Gastroesophageal sphincter (tissue), 4 donors: ENCODE measurements around the gene SIPA1. TPM values are rescaled to one million over a fixed set of nuclear protein-coding genes. Genes with fewer than 3 reads are reported as not detected.

Experiments used
- ATAC-seq: fragments of 150-250 bp; one replicate; pipeline ENCODE4 v1.9.1; 2016; ENCODE audit warnings: mild to moderate bottlenecking, moderate library complexity
- H3K27ac ChIP-seq, 4 donors: fragments of 200-600 bp; sonication (generic) in 3 of 4; 1 replicate in 3 of 4; 2 replicates in 1 of 4; pipeline ENCODE4 v1.5.1; 2016 to 2019
- H3K27me3 ChIP-seq: fragments of 200-600 bp; sonication (generic); one replicate; pipeline ENCODE4 v1.5.1; 2019
- H3K36me3 ChIP-seq, 2 donors: fragments of 200-600 bp; sonication (generic); one replicate each; pipeline ENCODE4 v1.5.1; 2019; ENCODE audit warnings: control low read depth in 1 of 2
- H3K4me1 ChIP-seq, 3 donors: fragments of 200-600 bp; sonication (generic); 1 replicate in 2 of 3; 2 replicates in 1 of 3; pipeline ENCODE4 v1.5.1; 2016 to 2019; ENCODE audit warnings: control low read depth in 2 of 3
- H3K4me3 ChIP-seq, 2 donors: fragments of 200-600 bp; sonication (generic); one replicate each; pipeline ENCODE4 v1.5.1; 2019; ENCODE audit warnings: mild to moderate bottlenecking in 1 of 2, moderate library complexity in 1 of 2
- H3K9me3 ChIP-seq, 3 donors: fragments of 200-600 bp; sonication (generic); one replicate each; pipeline ENCODE4 v1.5.1; 2017 to 2019; ENCODE audit warnings: control low read depth in 2 of 3
- EP300 ChIP-seq: sonication (generic); formaldehyde crosslinking; IDR thresholded peaks from one replicate; pipeline ENCODE4 v1.6.1; 2017; ENCODE audit warnings: antibody characterized with exemption, mild to moderate bottlenecking
- POLR2A ChIP-seq, 2 donors: fragments of 450-650 bp; IDR thresholded peaks; one replicate each; pipeline ENCODE4 v1.6.1; 2017; ENCODE audit warnings: antibody characterized with exemption in 2 of 2, mild to moderate bottlenecking in 2 of 2, moderate library complexity in 1 of 2
- POLR2AphosphoS5 ChIP-seq: sonication (generic); formaldehyde crosslinking; IDR thresholded peaks from one replicate; pipeline ENCODE4 v1.6.1; 2017; ENCODE audit warnings: antibody characterized with exemption
- WGBS, 2 donors: methylation state at CpG; one replicate each; pipeline ENCODE4 v1.1.5; 2018; ENCODE audit warnings: low coverage in 1 of 2; 5-methylcytosine and 5-hydroxymethylcytosine counted together
- total RNA-seq, 4 donors: library from RNA; depleted of rRNA; stranded (reverse); fragments of >200 nt; gene quantifications; one replicate each; pipeline ENCODE4 v1.1.0, GENCODE V29; 2016
- TF ChIP-seq, protein P1 (sequence below), 4 experiments: fragments of 200-600 bp in 2 of 4; fragments of 450-650 bp in 2 of 4; sonication (generic) in 1 of 4; IDR thresholded peaks; one replicate each; pipeline ENCODE4 v1.5.1; 2017 to 2019; ENCODE audit warnings: antibody characterized with exemption in 4 of 4, mild to moderate bottlenecking in 2 of 4, moderate library complexity in 2 of 4

Gene SIPA1
- total RNA-seq, 4 donors from 2014 or later, result 32.9 to 45.0 (median 38.3) TPM

- no peaks in the 10 kb centered on the region for H3K9me3 ChIP-seq
- 50% methylated on average over 3 of the region's 8 CpGs; no CpG with 5 or more reads in 1 of the 2 donors for WGBS, 2 donors
- peak overlapping the region in 1 of 2 donors; percentile 86 for H3K4me3 ChIP-seq
- peaks cover 0 to 63% of the 10 kb centered on the region in 2 donors for H3K36me3 ChIP-seq
- no peak for ATAC-seq
- H3K27ac ChIP-seq, result peak overlapping the region in 3 of 4 donors; percentile 89 to 93 (median 91)
- peaks cover 0 to 58% (median 28%) of the 10 kb centered on the region in 3 donors for H3K4me1 ChIP-seq
- H3K27me3 ChIP-seq, result no peaks in the 10 kb centered on the region
- TF ChIP-seq POLR2A (IDR thresholded peaks at IDR 0.05) (no peak), POLR2AphosphoS5 (no peak), EP300 (no peak)
- TF ChIP-seq, protein P1, sequence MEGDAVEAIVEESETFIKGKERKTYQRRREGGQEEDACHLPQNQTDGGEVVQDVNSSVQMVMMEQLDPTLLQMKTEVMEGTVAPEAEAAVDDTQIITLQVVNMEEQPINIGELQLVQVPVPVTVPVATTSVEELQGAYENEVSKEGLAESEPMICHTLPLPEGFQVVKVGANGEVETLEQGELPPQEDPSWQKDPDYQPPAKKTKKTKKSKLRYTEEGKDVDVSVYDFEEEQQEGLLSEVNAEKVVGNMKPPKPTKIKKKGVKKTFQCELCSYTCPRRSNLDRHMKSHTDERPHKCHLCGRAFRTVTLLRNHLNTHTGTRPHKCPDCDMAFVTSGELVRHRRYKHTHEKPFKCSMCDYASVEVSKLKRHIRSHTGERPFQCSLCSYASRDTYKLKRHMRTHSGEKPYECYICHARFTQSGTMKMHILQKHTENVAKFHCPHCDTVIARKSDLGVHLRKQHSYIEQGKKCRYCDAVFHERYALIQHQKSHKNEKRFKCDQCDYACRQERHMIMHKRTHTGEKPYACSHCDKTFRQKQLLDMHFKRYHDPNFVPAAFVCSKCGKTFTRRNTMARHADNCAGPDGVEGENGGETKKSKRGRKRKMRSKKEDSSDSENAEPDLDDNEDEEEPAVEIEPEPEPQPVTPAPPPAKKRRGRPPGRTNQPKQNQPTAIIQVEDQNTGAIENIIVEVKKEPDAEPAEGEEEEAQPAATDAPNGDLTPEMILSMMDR (IDR thresholded peaks at IDR 0.05), result no peak
These were observed 2.0 kb downstream of the SIPA1 start for GRCh38 chr11:65639623-65640482.

- 75% methylated on average over 4 of the region's 35 CpGs; no CpG with 5 or more reads in 1 of the 2 donors for WGBS, 2 donors
- no peaks in the 10 kb centered on the region for H3K9me3 ChIP-seq
- TF ChIP-seq POLR2AphosphoS5 (no peak), POLR2A (IDR thresholded peaks at IDR 0.05) (no peak)
- TF ChIP-seq, protein P1 (IDR thresholded peaks at IDR 0.05), result no peak
- no peaks in the 10 kb centered on the region for H3K27me3 ChIP-seq
- peaks cover 0 to 58% (median 28%) of the 10 kb centered on the region in 3 donors for H3K4me1 ChIP-seq
- no peak for ATAC-seq
- peak overlapping the region in 1 of 2 donors; percentile 38 for H3K4me3 ChIP-seq
- peaks cover 0 to 63% of the 10 kb centered on the region in 2 donors for H3K36me3 ChIP-seq
- H3K27ac ChIP-seq, result peak overlapping the region in 3 of 4 donors; percentile 89 to 93 (median 91)
These were observed 2.8 kb downstream of the SIPA1 start for GRCh38 chr11:65640483-65641296.

GRCh38 chr11:65641297-65642013, 3.6 kb downstream of the SIPA1 start:
- Histone ChIP-seq H3K36me3 (peaks cover 0 to 63% of the 10 kb centered on the region in 2 donors), H3K4me3 (peak overlapping the region in 1 of 2 donors; percentile 38), H3K27ac (peak overlapping the region in 2 of 4 donors; percentile 89 to 91), H3K27me3 (no peaks in the 10 kb centered on the region), H3K9me3 (no peaks in the 10 kb centered on the region), H3K4me1 (peaks cover 0 to 64% (median 28%) of the 10 kb centered on the region in 3 donors)
- ATAC-seq, result no peak
- 50% methylated on average over 1 of the region's 16 CpGs; no CpG with 5 or more reads in 1 of the 2 donors for WGBS, 2 donors
- TF ChIP-seq, protein P1 (IDR thresholded peaks at IDR 0.05), result no peak
- TF ChIP-seq POLR2A (IDR thresholded peaks at IDR 0.05), result no peak
- TF ChIP-seq POLR2AphosphoS5, result no peak
- TF ChIP-seq EP300, result no peak

DNA sequence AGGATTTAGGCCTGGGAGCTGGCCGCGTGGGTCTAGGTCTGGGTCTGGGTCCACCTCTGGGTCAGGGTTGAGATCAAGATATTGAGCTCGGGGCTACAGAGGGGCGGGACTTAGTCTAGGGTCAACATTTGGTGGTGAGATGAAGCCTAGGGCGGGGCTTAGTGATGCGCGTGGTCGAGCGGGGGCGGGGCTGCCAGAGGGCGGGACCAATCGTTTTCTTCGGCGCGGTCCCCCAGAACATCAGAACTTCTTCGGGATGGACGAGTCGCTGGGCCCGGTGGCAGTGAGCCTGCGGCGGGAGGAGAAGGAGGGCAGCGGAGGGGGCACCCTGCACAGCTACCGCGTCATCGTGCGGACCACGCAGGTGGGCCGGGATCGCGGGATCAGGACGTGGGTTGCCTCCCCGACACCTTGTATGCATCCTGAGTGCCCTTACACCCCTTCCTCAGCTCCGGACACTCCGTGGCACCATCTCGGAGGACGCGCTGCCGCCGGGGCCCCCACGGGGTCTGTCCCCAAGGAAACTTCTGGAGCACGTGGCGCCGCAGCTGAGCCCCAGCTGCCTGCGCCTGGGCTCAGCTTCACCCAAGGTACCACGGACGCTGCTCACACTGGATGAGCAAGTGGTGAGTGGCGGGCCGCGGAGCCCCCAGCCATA, 4.2 kb downstream of the SIPA1 start:
- no peak for ATAC-seq
- WGBS, 2 donors, result 61% methylated on average over 14 of the region's 49 CpGs; no CpG with 5 or more reads in 1 of the 2 donors
- Histone ChIP-seq H3K36me3 (peaks cover 0 to 63% of the 10 kb centered on the region in 2 donors), H3K9me3 (no peaks in the 10 kb centered on the region), H3K4me3 (peak overlapping the region in 1 of 2 donors; percentile 38), H3K4me1 (peaks cover 0 to 63% (median 28%) of the 10 kb centered on the region in 3 donors), H3K27ac (no peak overlapping the region), H3K27me3 (no peaks in the 10 kb centered on the region)
- TF ChIP-seq EP300, result no peak
- TF ChIP-seq, protein P1 (IDR thresholded peaks at IDR 0.05), result no peak
- TF ChIP-seq POLR2AphosphoS5, result no peak
- no peak for TF ChIP-seq POLR2A (IDR thresholded peaks at IDR 0.05)
